Erythroblast (primary cell): ENCODE measurements around the gene PTPRT.

Source experiments
- GATA1 ChIP-seq: IDR thresholded peaks from 2 replicates; pipeline ENCODE4 v1.6.1; 2011; ENCODE audit warnings: low read depth, mild to moderate bottlenecking, control low read depth, low read length, moderate library complexity
- POLR2A ChIP-seq: IDR thresholded peaks from 2 replicates; pipeline ENCODE4 v1.6.1; 2011; ENCODE audit warnings: mild to moderate bottlenecking, low read length

DNA sequence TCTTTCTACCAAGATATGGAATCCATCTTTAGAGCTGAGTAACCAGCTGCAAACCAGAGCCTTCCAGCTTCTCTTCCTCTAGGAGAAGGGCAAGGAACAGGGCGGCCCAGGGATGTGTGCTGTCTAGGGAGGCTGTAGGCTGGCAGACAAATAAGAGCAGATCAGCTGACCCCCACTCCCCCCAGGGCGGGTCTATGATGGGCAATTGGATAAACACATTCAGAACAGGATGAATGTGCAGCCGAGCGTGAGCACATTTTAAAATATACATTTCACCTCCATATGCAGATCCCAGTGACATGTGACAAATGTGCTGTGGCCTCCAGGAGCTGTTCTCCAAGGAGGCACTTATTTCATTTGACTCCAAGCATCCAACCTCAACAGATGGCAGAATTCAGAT lies 580.1 kb downstream of the PTPRT start:
- TF ChIP-seq POLR2A: no peak
- TF ChIP-seq GATA1: no peak
